ENCODE data around the gene CCDC83.

GRCh38 chr11:85934596-85935169 is 79.5 kb downstream of the CCDC83 start:
- no peak for TF ChIP-seq FOS (IDR thresholded peaks at IDR 0.05; ENCODE audit: extremely low read depth, insufficient read length)
- no peak for TF ChIP-seq NFE2L1 (tag; IDR thresholded peaks at IDR 0.05; ENCODE audit: borderline replicate concordance, low read depth)
- no peak for TF ChIP-seq HMGXB4 (CRISPR knock-in tag; IDR thresholded peaks at IDR 0.05)
- TF ChIP-seq PHB (CRISPR knock-in tag; IDR thresholded peaks at IDR 0.05), result no peak
- TF ChIP-seq GTF2A2 (tag; IDR thresholded peaks at IDR 0.05), result no peak
- TF ChIP-seq BDP1 (IDR thresholded peaks at IDR 0.05; ENCODE audit: insufficient read depth, insufficient read length), result no peak

Data from K562 (cell line).